ENCODE measurements around the gene NDC1. TPM values are rescaled to one million over a fixed set of nuclear protein-coding genes. Genes with fewer than 3 reads are reported as not detected.

Gene NDC1
- total and polyA plus RNA-seq, 2 donors (not counting 3 experiments of a cell fraction or from before 2014, with no cell fraction given) = 23.2 to 29.2 TPM

DNA sequence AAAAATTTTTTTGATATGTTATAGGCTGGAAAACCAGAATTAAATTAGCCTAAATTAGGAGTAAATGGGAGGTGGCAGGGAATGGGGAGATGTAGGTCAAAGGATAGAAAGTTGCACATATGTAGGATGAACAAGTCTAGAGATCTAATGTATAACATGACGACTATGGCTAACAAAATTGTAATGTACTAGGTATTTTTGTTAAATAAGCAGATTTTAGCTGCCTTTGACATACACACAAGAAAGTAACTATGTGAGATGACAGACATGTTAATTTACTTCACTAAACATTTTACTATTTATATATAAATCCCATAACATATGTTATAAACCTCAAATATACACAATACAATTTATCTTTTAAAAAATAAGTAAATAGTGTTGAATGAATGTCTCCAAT lies 68.9 kb downstream of the NDC1 start:
- ChIA-PET POLR2A (no interaction called here), CTCF (no interaction called here)
- no peak for FAIRE-seq
- H4K20me1 ChIP-seq (replicated peaks; ENCODE audit: control insufficient read depth, extremely low read depth, insufficient read depth, low read length) = no peaks in the 10 kb centered on the region
- no peaks in the 10 kb centered on the region for H3K79me2 ChIP-seq (ENCODE audit: control insufficient read depth, insufficient read depth, low read length)
- H3K27me3 ChIP-seq (ENCODE audit: control insufficient read depth in 2 of 2, insufficient read depth in 2 of 2, low read length in 2 of 2) = no peaks in the 10 kb centered on the region
- H3K4me2 ChIP-seq (ENCODE audit: insufficient read depth, low read length) = no peak overlapping the region
- H3K9ac ChIP-seq (replicated peaks; ENCODE audit: extremely low read depth, insufficient read depth, low read length) = no peak overlapping the region
- no peak overlapping the region for H2AFZ ChIP-seq (ENCODE audit: low read depth, low read length)
- no peak overlapping the region for H3K4me3 ChIP-seq (replicated peaks in 1 of 3; ENCODE audit: insufficient read depth in 1 of 3, low read depth in 1 of 3, low read length in 3 of 3)
- dilution Hi-C loops (cut with MboI; ENCODE audit: extremely low pct_ligation_motif_present, low sequenced_read_pairs) = no loop called here
- H3K4me1 ChIP-seq (ENCODE audit: control insufficient read depth, extremely low read depth, insufficient read depth, low read length) = peaks cover 28% of the 10 kb centered on the region
- no peak overlapping the region for H3K27ac ChIP-seq (ENCODE audit: insufficient read depth, low read depth, low read length)
- intact Hi-C loops (cut with micrococcal nuclease) = no loop called here
- no peaks in the 10 kb centered on the region for H3K9me1 ChIP-seq (replicated peaks; ENCODE audit: control insufficient read depth, extremely low read depth, insufficient read depth, low read length)
- no peaks in the 10 kb centered on the region for H3K9me3 ChIP-seq (replicated peaks; ENCODE audit: control insufficient read depth, insufficient read depth, low read length)
- no peaks in the 10 kb centered on the region for H3K36me3 ChIP-seq (ENCODE audit: control insufficient read depth in 2 of 2, extremely low read depth in 1 of 2, insufficient read depth in 2 of 2, low read length in 2 of 2)
- BruUV-seq (replicated peaks) = no TSS peak
- DNase-seq (ENCODE audit: low read depth, low spot score) = no peak
- TF ChIP-seq FOS (IDR thresholded peaks at IDR 0.05; ENCODE audit: borderline replicate concordance, insufficient read depth, low read length) (no peak), POLR2A (IDR thresholded peaks at IDR 0.05; ENCODE audit: low read depth, low read length) (no peak), GATA2 (IDR thresholded peaks at IDR 0.05; ENCODE audit: insufficient read depth, insufficient read length, low read depth, low read length) (no peak), POLR2AphosphoS5 (IDR thresholded peaks at IDR 0.05; ENCODE audit: insufficient read depth, low read depth, low read length) (no peak), MYC (IDR thresholded peaks at IDR 0.05; ENCODE audit: low read depth, low read length) (no peak), EZH2 (IDR thresholded peaks at IDR 0.05; ENCODE audit: borderline replicate concordance, low read depth, low read length, severe bottlenecking) (no peak), JUN (IDR thresholded peaks at IDR 0.05; ENCODE audit: borderline replicate concordance, insufficient read depth, insufficient read length, low read depth) (no peak)
- TF ChIP-seq, protein P1, sequence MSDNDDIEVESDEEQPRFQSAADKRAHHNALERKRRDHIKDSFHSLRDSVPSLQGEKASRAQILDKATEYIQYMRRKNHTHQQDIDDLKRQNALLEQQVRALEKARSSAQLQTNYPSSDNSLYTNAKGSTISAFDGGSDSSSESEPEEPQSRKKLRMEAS (IDR thresholded peaks at IDR 0.05; ENCODE audit: insufficient read depth, insufficient read length) = no peak
- TF ChIP-seq, protein P2, sequence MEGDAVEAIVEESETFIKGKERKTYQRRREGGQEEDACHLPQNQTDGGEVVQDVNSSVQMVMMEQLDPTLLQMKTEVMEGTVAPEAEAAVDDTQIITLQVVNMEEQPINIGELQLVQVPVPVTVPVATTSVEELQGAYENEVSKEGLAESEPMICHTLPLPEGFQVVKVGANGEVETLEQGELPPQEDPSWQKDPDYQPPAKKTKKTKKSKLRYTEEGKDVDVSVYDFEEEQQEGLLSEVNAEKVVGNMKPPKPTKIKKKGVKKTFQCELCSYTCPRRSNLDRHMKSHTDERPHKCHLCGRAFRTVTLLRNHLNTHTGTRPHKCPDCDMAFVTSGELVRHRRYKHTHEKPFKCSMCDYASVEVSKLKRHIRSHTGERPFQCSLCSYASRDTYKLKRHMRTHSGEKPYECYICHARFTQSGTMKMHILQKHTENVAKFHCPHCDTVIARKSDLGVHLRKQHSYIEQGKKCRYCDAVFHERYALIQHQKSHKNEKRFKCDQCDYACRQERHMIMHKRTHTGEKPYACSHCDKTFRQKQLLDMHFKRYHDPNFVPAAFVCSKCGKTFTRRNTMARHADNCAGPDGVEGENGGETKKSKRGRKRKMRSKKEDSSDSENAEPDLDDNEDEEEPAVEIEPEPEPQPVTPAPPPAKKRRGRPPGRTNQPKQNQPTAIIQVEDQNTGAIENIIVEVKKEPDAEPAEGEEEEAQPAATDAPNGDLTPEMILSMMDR (IDR thresholded peaks at IDR 0.05; ENCODE audit: extremely low read depth in 1 of 2, insufficient read depth in 1 of 2, low read depth in 1 of 2, low read length in 2 of 2) = no peak

All from endothelial cell of umbilical vein (primary cell).